WTC11 (cell line): ENCODE data around the gene MEGF11.

Experiments
- CTCF ChIP-seq: fragments of 200-600 bp; IDR thresholded peaks from 2 replicates; pipeline ENCODE4 v1.8.0; 2022; ENCODE audit warnings: antibody characterized with exemption
- E2F1 ChIP-seq: sonication (generic); formaldehyde crosslinking; IDR thresholded peaks from 2 replicates; pipeline ENCODE4 v1.8.0; 2022; ENCODE audit warnings: mild to moderate bottlenecking, missing genetic modification reagents
- ELF4 ChIP-seq: sonication (generic); formaldehyde crosslinking; IDR thresholded peaks from 2 replicates; pipeline ENCODE4 v1.8.1; 2022; ENCODE audit warnings: low read depth, mild to moderate bottlenecking, moderate library complexity, missing genetic modification reagents
- STAT6 ChIP-seq: sonication (generic); formaldehyde crosslinking; conservative IDR thresholded peaks from 2 replicates; pipeline ENCODE4 v1.8.1; 2023; ENCODE audit warnings: mild to moderate bottlenecking, low read depth, missing genetic modification reagents, moderate library complexity
- TEAD4 ChIP-seq: sonication (generic); formaldehyde crosslinking; IDR thresholded peaks from 2 replicates; pipeline ENCODE4 v1.8.0; 2022; ENCODE audit warnings: mild to moderate bottlenecking, missing genetic modification reagents
- USF2 ChIP-seq: sonication (generic); formaldehyde crosslinking; IDR thresholded peaks from 2 replicates; pipeline ENCODE4 v1.8.1; 2023; ENCODE audit warnings: mild to moderate bottlenecking, missing genetic modification reagents, moderate library complexity
- ZNF121 ChIP-seq: sonication (generic); formaldehyde crosslinking; IDR thresholded peaks from 2 replicates; pipeline ENCODE4 v1.8.0; 2023; ENCODE audit warnings: missing genetic modification reagents

- no peak for TF ChIP-seq CTCF
- TF ChIP-seq E2F1 (CRISPR knock-in tag), result no peak
- TF ChIP-seq STAT6, result no peak
- TF ChIP-seq ZNF121, result no peak
- TF ChIP-seq USF2, result no peak
- no peak for TF ChIP-seq TEAD4 (CRISPR knock-in tag)
- no peak for TF ChIP-seq ELF4
These were observed 13.2 kb downstream of the MEGF11 start for GRCh38 chr15:66240240-66240794.
